ENCODE measurements around the gene GVQW3. TPM values are rescaled to one million over a fixed set of nuclear protein-coding genes. Genes with fewer than 3 reads are reported as not detected.

Gene GVQW3
- total RNA-seq, 1 experiment from 2014 or later, result 4.7 TPM

DNA sequence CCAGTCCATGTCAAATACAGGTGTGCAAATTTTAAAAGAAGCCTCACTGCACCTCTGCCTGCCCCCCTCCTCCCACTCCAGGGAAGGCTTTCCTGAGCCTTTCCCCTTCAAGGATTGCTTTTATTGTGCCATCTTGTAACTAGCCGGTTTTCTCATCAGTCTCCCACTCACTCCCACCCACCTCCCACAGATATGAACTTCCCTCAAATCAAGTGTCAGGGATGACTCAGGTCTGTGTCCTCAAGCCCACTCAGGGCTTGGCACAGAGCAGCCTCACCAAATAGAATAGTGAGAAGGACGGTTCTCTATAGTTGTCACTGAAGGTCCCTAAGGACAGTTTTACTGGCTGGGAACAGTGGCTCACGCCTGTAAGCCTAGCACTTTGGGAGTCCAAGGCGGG, 43.2 kb upstream of the GVQW3 start:
- TF ChIP-seq, protein P1, sequence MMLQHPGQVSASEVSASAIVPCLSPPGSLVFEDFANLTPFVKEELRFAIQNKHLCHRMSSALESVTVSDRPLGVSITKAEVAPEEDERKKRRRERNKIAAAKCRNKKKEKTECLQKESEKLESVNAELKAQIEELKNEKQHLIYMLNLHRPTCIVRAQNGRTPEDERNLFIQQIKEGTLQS (IDR thresholded peaks at IDR 0.05), result no peak
- no peak for TF ChIP-seq FOSL1 (IDR thresholded peaks at IDR 0.05; ENCODE audit: low read depth)
- TF ChIP-seq, protein P2, sequence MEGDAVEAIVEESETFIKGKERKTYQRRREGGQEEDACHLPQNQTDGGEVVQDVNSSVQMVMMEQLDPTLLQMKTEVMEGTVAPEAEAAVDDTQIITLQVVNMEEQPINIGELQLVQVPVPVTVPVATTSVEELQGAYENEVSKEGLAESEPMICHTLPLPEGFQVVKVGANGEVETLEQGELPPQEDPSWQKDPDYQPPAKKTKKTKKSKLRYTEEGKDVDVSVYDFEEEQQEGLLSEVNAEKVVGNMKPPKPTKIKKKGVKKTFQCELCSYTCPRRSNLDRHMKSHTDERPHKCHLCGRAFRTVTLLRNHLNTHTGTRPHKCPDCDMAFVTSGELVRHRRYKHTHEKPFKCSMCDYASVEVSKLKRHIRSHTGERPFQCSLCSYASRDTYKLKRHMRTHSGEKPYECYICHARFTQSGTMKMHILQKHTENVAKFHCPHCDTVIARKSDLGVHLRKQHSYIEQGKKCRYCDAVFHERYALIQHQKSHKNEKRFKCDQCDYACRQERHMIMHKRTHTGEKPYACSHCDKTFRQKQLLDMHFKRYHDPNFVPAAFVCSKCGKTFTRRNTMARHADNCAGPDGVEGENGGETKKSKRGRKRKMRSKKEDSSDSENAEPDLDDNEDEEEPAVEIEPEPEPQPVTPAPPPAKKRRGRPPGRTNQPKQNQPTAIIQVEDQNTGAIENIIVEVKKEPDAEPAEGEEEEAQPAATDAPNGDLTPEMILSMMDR (IDR thresholded peaks at IDR 0.05 in 2 of 3, conservative IDR thresholded peaks at IDR 0.05 in 1 of 3; ENCODE audit: borderline replicate concordance in 1 of 3, insufficient read depth in 1 of 3, low read depth in 2 of 3, low read length in 2 of 3), result no peak
- no peak for TF ChIP-seq CBX3 (IDR thresholded peaks at IDR 0.05; ENCODE audit: low read depth)
- TF ChIP-seq SRF (IDR thresholded peaks at IDR 0.05; ENCODE audit: low read depth), result no peak
- POLR2A ChIA-PET, result no interaction called here

DNA sequence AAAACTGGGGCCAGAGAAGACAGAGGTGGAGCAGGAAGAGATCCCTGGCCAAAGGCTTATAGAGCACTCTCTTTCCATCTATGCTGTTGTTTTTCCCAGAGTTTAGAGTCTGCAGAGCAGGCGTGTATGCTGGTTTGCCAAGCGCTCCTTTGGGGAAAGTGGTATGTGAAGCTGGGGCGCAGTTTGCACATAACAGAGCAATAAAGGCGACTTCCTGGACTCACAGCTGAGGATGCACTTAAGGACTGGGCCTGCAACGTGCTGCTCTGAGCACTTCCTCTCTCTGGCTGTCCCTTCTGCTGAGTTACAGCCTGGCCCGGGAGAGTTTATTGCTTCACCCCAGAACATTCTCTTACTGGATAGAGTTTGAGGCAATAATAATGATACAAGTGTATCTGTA, 41.9 kb upstream of the GVQW3 start:
- POLR2A ChIA-PET, result no interaction called here
- no peaks in the 10 kb centered on the region for H3K27me3 ChIP-seq (ENCODE audit: insufficient read depth, low read length)
- no peak overlapping the region for H3K4me2 ChIP-seq (ENCODE audit: low read length)
- intact Hi-C loops (cut with micrococcal nuclease), result no loop called here
- H3K79me2 ChIP-seq (ENCODE audit: insufficient read depth, low read length), result no peaks in the 10 kb centered on the region
- ATAC-seq, result no peak
- H2AFZ ChIP-seq (ENCODE audit: low read depth, low read length, poor library complexity, severe bottlenecking), result no peak overlapping the region
- CTCF ChIA-PET, result no interaction called here
- no peaks in the 10 kb centered on the region for H3K4me1 ChIP-seq (ENCODE audit: control insufficient read depth in 1 of 2, insufficient read depth in 2 of 2, low read length in 2 of 2)
- RAD21 ChIA-PET (ENCODE audit: low non-redundant PET in 1 of 2, low total read pairs in 2 of 2, uncharacterized antibody in 2 of 2, unreplicated experiment in 2 of 2), result no interaction called here
- no peak overlapping the region for H3K4me3 ChIP-seq (replicated peaks in 1 of 2; ENCODE audit: low read depth in 1 of 2, low read length in 2 of 2)
- no peaks in the 10 kb centered on the region for H3K9me2 ChIP-seq (ENCODE audit: insufficient read depth)
- no peaks in the 10 kb centered on the region for H4K20me1 ChIP-seq (ENCODE audit: insufficient read depth)
- peaks cover 4 to 10% of the 10 kb centered on the region in 2 experiments; a peak in 3 of 4 replicates for H3K9me3 ChIP-seq (ENCODE audit: control insufficient read depth in 1 of 2, insufficient read depth in 1 of 2, low read depth in 1 of 2, low read length in 2 of 2)
- no peaks in the 10 kb centered on the region for H3K36me3 ChIP-seq (ENCODE audit: control insufficient read depth in 1 of 2, insufficient read depth in 2 of 2, low read length in 2 of 2)
- no peak for DNase-seq (ENCODE audit: low read depth, low spot score)
- BruUV-seq (replicated peaks), result no TSS peak
- no peak overlapping the region for H3K27ac ChIP-seq (ENCODE audit: low read depth, low read length)
- no peak for TF ChIP-seq POLR2A (IDR thresholded peaks at IDR 0.05; ENCODE audit: borderline replicate concordance, extremely low read depth, insufficient read depth, insufficient read length)
- TF ChIP-seq SP1 (IDR thresholded peaks at IDR 0.05; ENCODE audit: low read depth), result no peak
- no peak for TF ChIP-seq EGR1 (IDR thresholded peaks at IDR 0.05; ENCODE audit: low read depth)
- TF ChIP-seq TCF7L2 (IDR thresholded peaks at IDR 0.05; ENCODE audit: borderline replicate concordance, extremely low read depth, insufficient read depth, insufficient read length), result no peak
- TF ChIP-seq YY1 (IDR thresholded peaks at IDR 0.05; ENCODE audit: extremely low read depth, insufficient replicate concordance, low read depth, low read length), result no peak
- H3K9ac ChIP-seq (ENCODE audit: low read length), result no peak overlapping the region

More for the DNA sequence above, 43.2 kb upstream of the GVQW3 start:
- Histone ChIP-seq H2AFZ (ENCODE audit: low read depth, low read length, poor library complexity, severe bottlenecking) (no peak overlapping the region), H3K36me3 (ENCODE audit: control insufficient read depth in 1 of 2, insufficient read depth in 2 of 2, low read length in 2 of 2) (no peaks in the 10 kb centered on the region), H3K9ac (ENCODE audit: low read length) (no peak overlapping the region), H3K27ac (ENCODE audit: low read depth, low read length) (no peak overlapping the region), H4K20me1 (ENCODE audit: insufficient read depth) (no peaks in the 10 kb centered on the region), H3K4me1 (ENCODE audit: control insufficient read depth in 1 of 2, insufficient read depth in 2 of 2, low read length in 2 of 2) (no peaks in the 10 kb centered on the region), H3K9me3 (ENCODE audit: control insufficient read depth in 1 of 2, insufficient read depth in 1 of 2, low read depth in 1 of 2, low read length in 2 of 2) (peaks cover 4 to 10% of the 10 kb centered on the region in 2 experiments; a peak in 3 of 4 replicates), H3K9me2 (ENCODE audit: insufficient read depth) (no peaks in the 10 kb centered on the region), H3K27me3 (ENCODE audit: insufficient read depth, low read length) (no peaks in the 10 kb centered on the region), H3K4me3 (replicated peaks in 1 of 2; ENCODE audit: low read depth in 1 of 2, low read length in 2 of 2) (no peak overlapping the region), H3K4me2 (ENCODE audit: low read length) (no peak overlapping the region), H3K79me2 (ENCODE audit: insufficient read depth, low read length) (no peaks in the 10 kb centered on the region)
- ATAC-seq (no peak), DNase-seq (ENCODE audit: low read depth, low spot score) (no peak)
- ChIA-PET CTCF (no interaction called here), RAD21 (ENCODE audit: low non-redundant PET in 1 of 2, low total read pairs in 2 of 2, uncharacterized antibody in 2 of 2, unreplicated experiment in 2 of 2) (no interaction called here)
- intact Hi-C loops (cut with micrococcal nuclease), result no loop called here
- no TSS peak for BruUV-seq (replicated peaks)

Measured in HCT116 (cell line).